ENCODE results near the gene ATP6V0C.

Gene ATP6V0C

DNA sequence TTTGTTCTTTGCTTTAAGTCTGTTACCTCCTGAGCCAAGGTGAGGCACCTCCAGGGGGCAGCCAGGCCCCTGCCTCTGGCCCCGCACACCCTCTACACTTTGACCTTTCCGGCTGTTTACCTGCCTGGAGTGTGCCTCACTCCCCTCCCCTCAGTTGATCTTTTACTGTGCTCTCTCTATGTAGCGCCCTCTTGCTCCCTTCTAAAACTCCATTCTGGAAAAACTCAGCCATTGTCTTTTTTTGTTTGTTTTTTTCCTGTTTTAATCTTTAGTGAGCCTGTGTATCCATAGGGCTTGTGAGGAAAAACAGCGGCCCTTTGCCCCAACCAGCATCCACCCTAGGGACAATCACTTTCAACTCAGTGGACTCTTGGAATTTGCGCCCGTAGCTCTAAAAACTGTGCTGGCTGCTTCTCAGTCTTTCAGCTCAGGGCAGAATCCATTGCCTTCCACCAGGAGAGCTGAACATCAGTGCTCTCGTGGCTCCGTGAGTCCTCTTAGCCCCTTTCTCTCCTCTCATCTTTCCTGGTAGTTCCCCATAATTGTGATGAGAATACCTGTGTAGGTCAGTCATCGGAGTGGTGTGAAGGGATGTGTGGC, 10.7 kb downstream of the ATP6V0C start:
- Histone ChIP-seq H3K4me1 (ENCODE audit: control insufficient read depth, low read length) (peaks cover 13% of the 10 kb centered on the region), H3K9me3 (ENCODE audit: control insufficient read depth, insufficient read depth, low read length) (no peaks in the 10 kb centered on the region), H3K36me3 (ENCODE audit: control insufficient read depth, low read length) (peaks cover 56% of the 10 kb centered on the region), H4K20me1 (ENCODE audit: control insufficient read depth, insufficient read depth, low read depth, low read length) (no peaks in the 10 kb centered on the region), H3K4me3 (ENCODE audit: low read length) (no peak overlapping the region), H3K27ac (ENCODE audit: low read depth, low read length) (no peak overlapping the region), H3K4me2 (ENCODE audit: low read length) (no peak overlapping the region), H3F3A (ENCODE audit: control insufficient read depth, insufficient read depth) (peaks cover 5% of the 10 kb centered on the region), H3K9me2 (replicated peaks; ENCODE audit: control insufficient read depth, low read length) (no peaks in the 10 kb centered on the region), H3K79me2 (ENCODE audit: control insufficient read depth, low read length) (peaks cover 14% of the 10 kb centered on the region), H3K27me3 (ENCODE audit: control insufficient read depth, low read length) (no peaks in the 10 kb centered on the region)
- TF ChIP-seq, protein P1, sequence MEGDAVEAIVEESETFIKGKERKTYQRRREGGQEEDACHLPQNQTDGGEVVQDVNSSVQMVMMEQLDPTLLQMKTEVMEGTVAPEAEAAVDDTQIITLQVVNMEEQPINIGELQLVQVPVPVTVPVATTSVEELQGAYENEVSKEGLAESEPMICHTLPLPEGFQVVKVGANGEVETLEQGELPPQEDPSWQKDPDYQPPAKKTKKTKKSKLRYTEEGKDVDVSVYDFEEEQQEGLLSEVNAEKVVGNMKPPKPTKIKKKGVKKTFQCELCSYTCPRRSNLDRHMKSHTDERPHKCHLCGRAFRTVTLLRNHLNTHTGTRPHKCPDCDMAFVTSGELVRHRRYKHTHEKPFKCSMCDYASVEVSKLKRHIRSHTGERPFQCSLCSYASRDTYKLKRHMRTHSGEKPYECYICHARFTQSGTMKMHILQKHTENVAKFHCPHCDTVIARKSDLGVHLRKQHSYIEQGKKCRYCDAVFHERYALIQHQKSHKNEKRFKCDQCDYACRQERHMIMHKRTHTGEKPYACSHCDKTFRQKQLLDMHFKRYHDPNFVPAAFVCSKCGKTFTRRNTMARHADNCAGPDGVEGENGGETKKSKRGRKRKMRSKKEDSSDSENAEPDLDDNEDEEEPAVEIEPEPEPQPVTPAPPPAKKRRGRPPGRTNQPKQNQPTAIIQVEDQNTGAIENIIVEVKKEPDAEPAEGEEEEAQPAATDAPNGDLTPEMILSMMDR (IDR thresholded peaks at IDR 0.05; ENCODE audit: low read depth, low read length, poor library complexity, severe bottlenecking) = no peak
- no peak for TF ChIP-seq EZH2phosphoT487 (IDR thresholded peaks at IDR 0.05; ENCODE audit: borderline replicate concordance, low read length)

DNA sequence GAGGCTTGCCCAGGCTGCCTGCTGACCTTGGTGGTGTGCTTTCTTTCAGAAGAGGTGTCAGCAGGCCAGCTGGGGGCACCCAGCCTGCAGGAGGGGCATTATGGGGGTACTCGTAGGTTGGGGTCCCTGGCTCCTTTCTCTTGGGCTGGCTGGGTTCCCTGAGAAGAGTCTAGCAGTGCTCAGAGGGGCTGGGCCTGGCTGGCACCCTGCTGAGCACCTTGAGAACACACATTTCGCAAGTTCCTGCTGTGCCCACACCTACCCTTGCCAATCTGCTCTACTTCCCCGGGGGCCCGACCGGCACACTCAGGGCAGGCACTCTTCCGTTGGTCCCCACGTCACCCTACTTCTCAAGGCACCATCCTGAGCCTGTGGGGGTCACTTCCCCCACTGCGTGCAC, 12.4 kb downstream of the ATP6V0C start:
- Histone ChIP-seq H3K4me3 (ENCODE audit: low read length) (no peak overlapping the region), H3K9me2 (replicated peaks; ENCODE audit: control insufficient read depth, low read length) (no peaks in the 10 kb centered on the region), H3K36me3 (ENCODE audit: control insufficient read depth, low read length) (peaks cover 51% of the 10 kb centered on the region), H3K79me2 (ENCODE audit: control insufficient read depth, low read length) (peaks cover 4% of the 10 kb centered on the region), H3K27me3 (ENCODE audit: control insufficient read depth, low read length) (no peaks in the 10 kb centered on the region), H3F3A (ENCODE audit: control insufficient read depth, insufficient read depth) (peaks cover under 1% of the 10 kb centered on the region), H4K20me1 (ENCODE audit: control insufficient read depth, insufficient read depth, low read depth, low read length) (no peaks in the 10 kb centered on the region), H3K27ac (ENCODE audit: low read depth, low read length) (no peak overlapping the region), H3K9me3 (ENCODE audit: control insufficient read depth, insufficient read depth, low read length) (no peaks in the 10 kb centered on the region), H3K4me1 (ENCODE audit: control insufficient read depth, low read length) (peaks cover 6% of the 10 kb centered on the region), H3K4me2 (ENCODE audit: low read length) (no peak overlapping the region)
- no peak for TF ChIP-seq EZH2phosphoT487 (IDR thresholded peaks at IDR 0.05; ENCODE audit: borderline replicate concordance, low read length)
- TF ChIP-seq, protein P1 (IDR thresholded peaks at IDR 0.05; ENCODE audit: low read depth, low read length, poor library complexity, severe bottlenecking) = no peak

DNA sequence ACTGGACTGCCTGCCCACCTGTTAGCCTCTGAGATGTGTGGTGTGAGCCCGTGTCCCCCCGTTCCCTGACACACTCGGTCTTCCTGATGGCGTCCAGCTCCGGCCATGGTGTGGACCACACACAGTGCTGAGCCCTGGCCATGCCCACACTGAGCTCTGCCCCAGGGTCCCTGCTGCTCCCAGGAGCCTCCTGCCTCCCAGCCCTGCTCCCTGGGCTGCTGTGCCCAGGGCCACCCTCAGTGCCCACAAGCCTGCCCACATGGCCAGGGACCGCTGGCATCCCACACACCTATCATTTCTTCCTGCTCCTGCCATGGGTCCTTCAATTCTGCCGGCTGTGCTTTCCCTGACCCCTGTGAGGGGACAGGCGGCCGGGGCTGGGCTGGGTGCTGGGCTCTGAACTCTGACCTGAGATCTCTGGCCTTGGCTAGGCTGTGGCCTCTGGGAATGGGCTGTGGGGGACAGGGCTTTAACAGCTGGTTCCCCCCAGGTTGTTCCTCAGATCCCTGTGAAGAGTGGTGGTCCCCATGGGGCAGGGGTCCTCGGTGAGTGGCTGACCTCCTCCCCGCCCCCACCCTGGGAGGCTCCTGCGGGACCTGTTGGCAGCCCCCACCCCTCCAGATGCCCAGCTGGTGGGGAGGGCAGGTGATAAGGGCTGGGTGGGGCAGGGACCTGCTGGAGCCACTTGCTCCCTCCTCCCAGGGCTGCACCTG, 13.5 kb downstream of the ATP6V0C start:
- Histone ChIP-seq H3K79me2 (ENCODE audit: control insufficient read depth, low read length) (no peaks in the 10 kb centered on the region), H3K36me3 (ENCODE audit: control insufficient read depth, low read length) (peaks cover 46% of the 10 kb centered on the region), H4K20me1 (ENCODE audit: control insufficient read depth, insufficient read depth, low read depth, low read length) (no peaks in the 10 kb centered on the region)

More for the DNA sequence above, 13.5 kb downstream of the ATP6V0C start:
- Histone ChIP-seq H3K4me1 (ENCODE audit: control insufficient read depth, low read length) (peaks cover 9% of the 10 kb centered on the region), H3K9me3 (ENCODE audit: control insufficient read depth, insufficient read depth, low read length) (no peaks in the 10 kb centered on the region), H3K27ac (ENCODE audit: low read depth, low read length) (no peak overlapping the region), H3F3A (ENCODE audit: control insufficient read depth, insufficient read depth) (peaks cover 3% of the 10 kb centered on the region), H3K9me2 (replicated peaks; ENCODE audit: control insufficient read depth, low read length) (no peaks in the 10 kb centered on the region), H3K4me2 (ENCODE audit: low read length) (no peak overlapping the region), H3K4me3 (ENCODE audit: low read length) (no peak overlapping the region), H3K27me3 (ENCODE audit: control insufficient read depth, low read length) (no peaks in the 10 kb centered on the region)
- no peak for TF ChIP-seq EZH2phosphoT487 (IDR thresholded peaks at IDR 0.05; ENCODE audit: borderline replicate concordance, low read length)
- TF ChIP-seq, protein P1 (IDR thresholded peaks at IDR 0.05; ENCODE audit: low read depth, low read length, poor library complexity, severe bottlenecking) = no peak

All from DOHH2 (cell line).